ENCODE data around the gene E2F2. TPM values are rescaled to one million over a fixed set of nuclear protein-coding genes. Genes with fewer than 3 reads are reported as not detected.

The E2F2 gene
- polyA plus RNA-seq, 1 of the 3 experiments (the other 2 are of a cell fraction), result 0.43 TPM

DNA sequence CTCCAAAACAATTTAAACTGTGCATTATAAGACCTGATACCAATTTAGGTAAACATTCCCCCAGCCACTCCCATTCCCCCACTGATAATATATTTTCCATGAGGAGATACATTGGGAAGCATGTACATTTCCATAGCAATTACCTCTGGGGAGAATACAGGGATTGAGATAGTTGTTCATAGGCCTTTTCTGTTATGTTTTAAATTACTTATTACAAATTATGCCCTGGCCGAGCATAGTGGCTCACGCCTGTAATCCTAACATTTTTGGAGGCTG is 51.4 kb downstream of the E2F2 start:
- no peaks in the 10 kb centered on the region for H3K36me3 ChIP-seq (replicated peaks in 1 of 2; ENCODE audit: control insufficient read depth in 1 of 2, insufficient read depth in 2 of 2, low read length in 1 of 2)
- CTCF ChIA-PET, result no interaction called here

DNA sequence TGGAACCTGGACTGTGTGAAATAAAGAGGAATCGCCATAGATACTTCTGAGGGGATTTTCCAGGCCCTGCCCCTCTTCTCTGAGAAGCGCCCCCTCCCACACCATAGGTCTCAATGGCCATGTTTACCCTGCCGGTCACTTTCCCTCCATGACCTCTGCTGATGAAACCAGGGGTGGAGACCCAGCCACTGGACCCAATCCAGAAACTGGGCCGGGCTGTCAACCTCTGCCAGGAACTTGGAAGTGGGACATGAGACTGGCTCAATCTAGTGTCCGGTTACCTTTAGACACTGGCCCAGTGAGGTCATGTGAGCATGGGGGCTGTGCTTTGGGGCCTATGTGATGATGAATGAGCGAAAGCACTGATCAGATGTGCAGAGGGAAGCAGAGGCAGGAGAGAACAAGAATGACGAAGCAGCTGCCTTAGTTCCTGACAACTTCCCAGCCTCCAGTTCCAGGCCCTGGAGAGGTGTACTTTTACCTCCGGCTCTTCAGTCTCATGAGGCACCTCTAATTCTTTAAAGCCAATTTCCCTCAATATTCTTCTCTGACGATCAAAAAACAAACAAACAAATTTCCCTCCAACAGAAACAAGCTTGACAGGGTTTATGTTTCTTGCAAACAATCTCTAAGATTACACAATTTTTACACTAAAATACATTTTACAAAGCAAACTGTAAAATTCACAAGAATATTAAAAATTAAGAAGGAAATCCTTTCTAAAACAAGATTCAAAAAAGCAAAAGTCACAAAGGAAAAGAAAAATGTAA is 52.0 kb downstream of the E2F2 start:
- H2AFZ ChIP-seq (ENCODE audit: low read depth), result no peak overlapping the region
- no peak overlapping the region; the same call in 1 of the 2 replicates for H3K4me2 ChIP-seq
- ChIA-PET POLR2A (no interaction called here), CTCF (no interaction called here)
- peaks cover 6 to 12% of the 10 kb centered on the region in 2 experiments; a peak in 1 of 4 replicates for H3K4me1 ChIP-seq (ENCODE audit: control insufficient read depth in 1 of 2, insufficient read depth in 2 of 2, low read depth in 1 of 2, low read length in 1 of 2)
- TF ChIP-seq NFIC (IDR thresholded peaks at IDR 0.05; ENCODE audit: borderline replicate concordance), result 0 out of 2 replicates have a peak, but pooled peaks have one; percentile 23
- TF ChIP-seq FOXM1 (IDR thresholded peaks at IDR 0.05; ENCODE audit: low read depth), result no peak
- TF ChIP-seq, protein P1, sequence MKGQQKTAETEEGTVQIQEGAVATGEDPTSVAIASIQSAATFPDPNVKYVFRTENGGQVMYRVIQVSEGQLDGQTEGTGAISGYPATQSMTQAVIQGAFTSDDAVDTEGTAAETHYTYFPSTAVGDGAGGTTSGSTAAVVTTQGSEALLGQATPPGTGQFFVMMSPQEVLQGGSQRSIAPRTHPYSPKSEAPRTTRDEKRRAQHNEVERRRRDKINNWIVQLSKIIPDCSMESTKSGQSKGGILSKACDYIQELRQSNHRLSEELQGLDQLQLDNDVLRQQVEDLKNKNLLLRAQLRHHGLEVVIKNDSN (IDR thresholded peaks at IDR 0.05; ENCODE audit: borderline replicate concordance, low read depth), result peak; percentile 75; the same call in 1 of the 2 replicates
- TF ChIP-seq POLR2AphosphoS5 (IDR thresholded peaks at IDR 0.05; ENCODE audit: low read depth, low read length), result no peak
- H3K79me2 ChIP-seq (ENCODE audit: insufficient read depth), result peaks cover 57% of the 10 kb centered on the region
- peaks cover 23% of the 10 kb centered on the region for H4K20me1 ChIP-seq (ENCODE audit: insufficient read depth)
- no peak overlapping the region for H3K27ac ChIP-seq (ENCODE audit: low read depth in 2 of 2, low read length in 1 of 2)
- H3K4me3 ChIP-seq (ENCODE audit: low read depth in 2 of 2, low read length in 1 of 2), result no peak overlapping the region
- no peaks in the 10 kb centered on the region for H3K9me2 ChIP-seq
- no peaks in the 10 kb centered on the region for H3K36me3 ChIP-seq (replicated peaks in 1 of 2; ENCODE audit: control insufficient read depth in 1 of 2, insufficient read depth in 2 of 2, low read length in 1 of 2)
- H3K9me3 ChIP-seq, result no peaks in the 10 kb centered on the region
- no peaks in the 10 kb centered on the region for H3K27me3 ChIP-seq (ENCODE audit: insufficient read depth)
- H3K9ac ChIP-seq, result no peak overlapping the region
- 74% methylated on average over 9 of the region's 9 CpGs for WGBS (ENCODE audit: low lambda C conversion rate)
- DNase-seq, result no peak
- H3F3A ChIP-seq (replicated peaks; ENCODE audit: insufficient read depth), result peaks cover 21% of the 10 kb centered on the region

More for the DNA sequence above, 51.4 kb downstream of the E2F2 start:
- Histone ChIP-seq H4K20me1 (ENCODE audit: insufficient read depth) (peaks cover 18% of the 10 kb centered on the region), H3K9ac (no peak overlapping the region), H3K9me3 (no peaks in the 10 kb centered on the region), H3F3A (replicated peaks; ENCODE audit: insufficient read depth) (peaks cover 21% of the 10 kb centered on the region), H3K79me2 (ENCODE audit: insufficient read depth) (peaks cover 52% of the 10 kb centered on the region; the same call in 1 of the 2 replicates), H3K27me3 (ENCODE audit: insufficient read depth) (no peaks in the 10 kb centered on the region), H3K27ac (ENCODE audit: low read depth in 2 of 2, low read length in 1 of 2) (no peak overlapping the region), H3K4me1 (ENCODE audit: control insufficient read depth in 1 of 2, insufficient read depth in 2 of 2, low read depth in 1 of 2, low read length in 1 of 2) (peaks cover 6 to 12% of the 10 kb centered on the region in 2 experiments; a peak in 1 of 4 replicates), H3K4me2 (no peak overlapping the region; the same call in 1 of the 2 replicates), H3K9me2 (no peaks in the 10 kb centered on the region), H3K4me3 (ENCODE audit: low read depth in 2 of 2, low read length in 1 of 2) (no peak overlapping the region), H2AFZ (ENCODE audit: low read depth) (no peak overlapping the region)
- POLR2A ChIA-PET, result no interaction called here
- no peak for DNase-seq
- WGBS (ENCODE audit: low lambda C conversion rate), result 97% methylated on average over 2 of the region's 2 CpGs
- TF ChIP-seq RFX5 (IDR thresholded peaks at IDR 0.05; ENCODE audit: low read length) (no peak), ELF1 (IDR thresholded peaks at IDR 0.05) (no peak), TCF12 (IDR thresholded peaks at IDR 0.05) (no peak), SMC3 (IDR thresholded peaks at IDR 0.05; ENCODE audit: low read depth, low read length) (no peak), GABPA (IDR thresholded peaks at IDR 0.05; ENCODE audit: low read depth) (no peak), GATA2 (CRISPR knock-in tag; IDR thresholded peaks at IDR 0.05) (no peak)
- TF ChIP-seq, protein P2, sequence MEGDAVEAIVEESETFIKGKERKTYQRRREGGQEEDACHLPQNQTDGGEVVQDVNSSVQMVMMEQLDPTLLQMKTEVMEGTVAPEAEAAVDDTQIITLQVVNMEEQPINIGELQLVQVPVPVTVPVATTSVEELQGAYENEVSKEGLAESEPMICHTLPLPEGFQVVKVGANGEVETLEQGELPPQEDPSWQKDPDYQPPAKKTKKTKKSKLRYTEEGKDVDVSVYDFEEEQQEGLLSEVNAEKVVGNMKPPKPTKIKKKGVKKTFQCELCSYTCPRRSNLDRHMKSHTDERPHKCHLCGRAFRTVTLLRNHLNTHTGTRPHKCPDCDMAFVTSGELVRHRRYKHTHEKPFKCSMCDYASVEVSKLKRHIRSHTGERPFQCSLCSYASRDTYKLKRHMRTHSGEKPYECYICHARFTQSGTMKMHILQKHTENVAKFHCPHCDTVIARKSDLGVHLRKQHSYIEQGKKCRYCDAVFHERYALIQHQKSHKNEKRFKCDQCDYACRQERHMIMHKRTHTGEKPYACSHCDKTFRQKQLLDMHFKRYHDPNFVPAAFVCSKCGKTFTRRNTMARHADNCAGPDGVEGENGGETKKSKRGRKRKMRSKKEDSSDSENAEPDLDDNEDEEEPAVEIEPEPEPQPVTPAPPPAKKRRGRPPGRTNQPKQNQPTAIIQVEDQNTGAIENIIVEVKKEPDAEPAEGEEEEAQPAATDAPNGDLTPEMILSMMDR (IDR thresholded peaks at IDR 0.05), result no peak
- TF ChIP-seq, protein P3, sequence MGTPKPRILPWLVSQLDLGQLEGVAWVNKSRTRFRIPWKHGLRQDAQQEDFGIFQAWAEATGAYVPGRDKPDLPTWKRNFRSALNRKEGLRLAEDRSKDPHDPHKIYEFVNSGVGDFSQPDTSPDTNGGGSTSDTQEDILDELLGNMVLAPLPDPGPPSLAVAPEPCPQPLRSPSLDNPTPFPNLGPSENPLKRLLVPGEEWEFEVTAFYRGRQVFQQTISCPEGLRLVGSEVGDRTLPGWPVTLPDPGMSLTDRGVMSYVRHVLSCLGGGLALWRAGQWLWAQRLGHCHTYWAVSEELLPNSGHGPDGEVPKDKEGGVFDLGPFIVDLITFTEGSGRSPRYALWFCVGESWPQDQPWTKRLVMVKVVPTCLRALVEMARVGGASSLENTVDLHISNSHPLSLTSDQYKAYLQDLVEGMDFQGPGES (IDR thresholded peaks at IDR 0.05; ENCODE audit: low read depth, low read length), result no peak
- TF ChIP-seq, protein P4, sequence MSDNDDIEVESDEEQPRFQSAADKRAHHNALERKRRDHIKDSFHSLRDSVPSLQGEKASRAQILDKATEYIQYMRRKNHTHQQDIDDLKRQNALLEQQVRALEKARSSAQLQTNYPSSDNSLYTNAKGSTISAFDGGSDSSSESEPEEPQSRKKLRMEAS (IDR thresholded peaks at IDR 0.05; ENCODE audit: low read depth), result no peak
- TF ChIP-seq, protein P5, sequence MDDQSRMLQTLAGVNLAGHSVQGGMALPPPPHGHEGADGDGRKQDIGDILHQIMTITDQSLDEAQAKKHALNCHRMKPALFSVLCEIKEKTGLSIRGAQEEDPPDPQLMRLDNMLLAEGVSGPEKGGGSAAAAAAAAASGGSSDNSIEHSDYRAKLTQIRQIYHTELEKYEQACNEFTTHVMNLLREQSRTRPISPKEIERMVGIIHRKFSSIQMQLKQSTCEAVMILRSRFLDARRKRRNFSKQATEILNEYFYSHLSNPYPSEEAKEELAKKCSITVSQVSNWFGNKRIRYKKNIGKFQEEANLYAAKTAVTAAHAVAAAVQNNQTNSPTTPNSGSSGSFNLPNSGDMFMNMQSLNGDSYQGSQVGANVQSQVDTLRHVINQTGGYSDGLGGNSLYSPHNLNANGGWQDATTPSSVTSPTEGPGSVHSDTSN (IDR thresholded peaks at IDR 0.05), result no peak

Data from SK-N-SH (cell line).